ENCODE results near the gene IL1R2.

GRCh38 chr2:102018823-102019445, 27.2 kb downstream of the IL1R2 start:
- no peak for TF ChIP-seq CTCF (conservative IDR thresholded peaks at IDR 0.05; ENCODE audit: low read depth, low read length)
- TF ChIP-seq EZH2 (IDR thresholded peaks at IDR 0.05; ENCODE audit: borderline replicate concordance, low read depth, low read length, poor library complexity, severe bottlenecking): no peak

Data from A673 (cell line).